Measurements from ENCODE around the gene TNF.

- no peak for TF ChIP-seq CTCF (conservative IDR thresholded peaks at IDR 0.05; ENCODE audit: low read depth, low read length)
- TF ChIP-seq EZH2 (IDR thresholded peaks at IDR 0.05; ENCODE audit: borderline replicate concordance, low read depth, low read length, poor library complexity, severe bottlenecking) = no peak
Observed at GRCh38 chr6:31627690-31628287, 52.4 kb downstream of the TNF start.

Data from A673 (cell line).